ENCODE data around the gene MLST8.

DNA sequence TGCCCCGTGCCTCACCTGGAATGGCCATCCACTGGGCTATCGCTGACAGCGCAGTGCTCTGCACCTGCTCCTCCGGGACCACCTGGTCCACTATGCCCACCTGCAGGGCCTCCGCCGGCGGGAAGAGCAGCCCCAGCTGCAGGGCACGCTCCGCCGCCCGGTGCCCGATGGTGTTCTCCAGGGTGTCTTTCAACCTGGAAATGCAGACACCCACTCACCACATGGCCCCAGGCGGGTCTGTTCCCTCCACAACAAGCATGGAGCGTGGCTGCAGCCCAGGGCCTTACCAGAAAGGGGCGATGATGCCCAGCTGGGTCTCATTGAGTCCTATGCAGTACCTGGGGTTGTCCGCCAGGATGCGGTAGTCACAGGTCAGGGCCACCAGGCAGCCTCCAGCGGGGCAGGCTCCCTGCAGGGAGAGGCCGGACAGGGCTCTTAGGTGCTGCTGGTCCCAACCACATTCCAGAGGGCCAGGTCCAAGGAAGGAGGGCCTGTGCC lies 37.8 kb downstream of the MLST8 start:
- TF ChIP-seq, protein P1, sequence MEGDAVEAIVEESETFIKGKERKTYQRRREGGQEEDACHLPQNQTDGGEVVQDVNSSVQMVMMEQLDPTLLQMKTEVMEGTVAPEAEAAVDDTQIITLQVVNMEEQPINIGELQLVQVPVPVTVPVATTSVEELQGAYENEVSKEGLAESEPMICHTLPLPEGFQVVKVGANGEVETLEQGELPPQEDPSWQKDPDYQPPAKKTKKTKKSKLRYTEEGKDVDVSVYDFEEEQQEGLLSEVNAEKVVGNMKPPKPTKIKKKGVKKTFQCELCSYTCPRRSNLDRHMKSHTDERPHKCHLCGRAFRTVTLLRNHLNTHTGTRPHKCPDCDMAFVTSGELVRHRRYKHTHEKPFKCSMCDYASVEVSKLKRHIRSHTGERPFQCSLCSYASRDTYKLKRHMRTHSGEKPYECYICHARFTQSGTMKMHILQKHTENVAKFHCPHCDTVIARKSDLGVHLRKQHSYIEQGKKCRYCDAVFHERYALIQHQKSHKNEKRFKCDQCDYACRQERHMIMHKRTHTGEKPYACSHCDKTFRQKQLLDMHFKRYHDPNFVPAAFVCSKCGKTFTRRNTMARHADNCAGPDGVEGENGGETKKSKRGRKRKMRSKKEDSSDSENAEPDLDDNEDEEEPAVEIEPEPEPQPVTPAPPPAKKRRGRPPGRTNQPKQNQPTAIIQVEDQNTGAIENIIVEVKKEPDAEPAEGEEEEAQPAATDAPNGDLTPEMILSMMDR (IDR thresholded peaks at IDR 0.05; ENCODE audit: low read depth, low read length) = no peak
- TF ChIP-seq POLR2A (IDR thresholded peaks at IDR 0.05; ENCODE audit: extremely low read depth, insufficient read length) = no peak
- TF ChIP-seq, protein P2, sequence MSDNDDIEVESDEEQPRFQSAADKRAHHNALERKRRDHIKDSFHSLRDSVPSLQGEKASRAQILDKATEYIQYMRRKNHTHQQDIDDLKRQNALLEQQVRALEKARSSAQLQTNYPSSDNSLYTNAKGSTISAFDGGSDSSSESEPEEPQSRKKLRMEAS (IDR thresholded peaks at IDR 0.05; ENCODE audit: low read depth, low read length) = no peak
- TF ChIP-seq MYC (IDR thresholded peaks at IDR 0.05; ENCODE audit: low read depth, low read length) = no peak

Measured in NB4 (cell line).